GM12892 (cell line): Measurements from ENCODE around the gene CEP164.

Experiments
- DNase-seq: peaks from one replicate; pipeline ENCODE4 v3.0.0; 2011; ENCODE audit not compliant: insufficient read length
- FAIRE-seq: peaks from 2 replicates; lab custom pipeline; 2011; peaks lifted over from hg19 to GRCh38; lab: Jason Lieb, UNC
- POLR2A ChIP-seq: IDR thresholded peaks from 2 replicates; pipeline ENCODE4 v1.6.1; 2011; ENCODE audit warnings: low read depth, low read length, control low read depth
- POLR2AphosphoS5 ChIP-seq: IDR thresholded peaks from 2 replicates; pipeline ENCODE4 v1.6.1; 2011; ENCODE audit warnings: low read depth, low read length, control low read depth
- TAF1 ChIP-seq: IDR thresholded peaks from 2 replicates; pipeline ENCODE4 v1.6.1; 2011; ENCODE audit warnings: low read depth, mild to moderate bottlenecking, control low read depth, low read length, borderline replicate concordance

CEP164 gene

GRCh38 chr11:117375960-117376359 is 48.3 kb downstream of the CEP164 start:
- FAIRE-seq: no peak

DNA sequence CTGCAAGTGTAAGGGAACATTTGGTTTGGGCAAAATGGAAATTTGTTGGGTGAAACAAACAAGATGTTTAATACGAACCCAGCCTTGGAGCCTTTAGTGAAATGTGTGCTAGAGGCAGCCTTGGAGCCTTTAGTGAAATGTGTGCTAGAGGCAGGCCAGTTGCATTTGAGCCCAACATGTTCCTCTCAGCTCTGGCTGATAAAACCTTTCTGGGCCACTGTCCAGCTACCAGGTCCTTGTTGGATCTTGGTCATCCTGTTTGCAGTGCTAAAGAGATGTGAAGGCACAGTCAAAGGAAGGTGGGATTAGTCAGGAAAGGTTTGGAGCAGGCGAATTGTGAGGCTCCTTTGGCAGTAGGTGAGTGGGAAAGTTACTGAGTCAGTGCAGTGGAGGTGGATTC is 48.9 kb downstream of the CEP164 start:
- DNase-seq (no peak), FAIRE-seq (no peak)
- no peak for TF ChIP-seq POLR2A
- TF ChIP-seq TAF1: no peak
- TF ChIP-seq POLR2AphosphoS5: no peak

More at GRCh38 chr11:117375960-117376359, 48.3 kb downstream of the CEP164 start:
- DNase-seq: no peak
- TF ChIP-seq POLR2A (no peak), POLR2AphosphoS5 (no peak), TAF1 (no peak)

DNA sequence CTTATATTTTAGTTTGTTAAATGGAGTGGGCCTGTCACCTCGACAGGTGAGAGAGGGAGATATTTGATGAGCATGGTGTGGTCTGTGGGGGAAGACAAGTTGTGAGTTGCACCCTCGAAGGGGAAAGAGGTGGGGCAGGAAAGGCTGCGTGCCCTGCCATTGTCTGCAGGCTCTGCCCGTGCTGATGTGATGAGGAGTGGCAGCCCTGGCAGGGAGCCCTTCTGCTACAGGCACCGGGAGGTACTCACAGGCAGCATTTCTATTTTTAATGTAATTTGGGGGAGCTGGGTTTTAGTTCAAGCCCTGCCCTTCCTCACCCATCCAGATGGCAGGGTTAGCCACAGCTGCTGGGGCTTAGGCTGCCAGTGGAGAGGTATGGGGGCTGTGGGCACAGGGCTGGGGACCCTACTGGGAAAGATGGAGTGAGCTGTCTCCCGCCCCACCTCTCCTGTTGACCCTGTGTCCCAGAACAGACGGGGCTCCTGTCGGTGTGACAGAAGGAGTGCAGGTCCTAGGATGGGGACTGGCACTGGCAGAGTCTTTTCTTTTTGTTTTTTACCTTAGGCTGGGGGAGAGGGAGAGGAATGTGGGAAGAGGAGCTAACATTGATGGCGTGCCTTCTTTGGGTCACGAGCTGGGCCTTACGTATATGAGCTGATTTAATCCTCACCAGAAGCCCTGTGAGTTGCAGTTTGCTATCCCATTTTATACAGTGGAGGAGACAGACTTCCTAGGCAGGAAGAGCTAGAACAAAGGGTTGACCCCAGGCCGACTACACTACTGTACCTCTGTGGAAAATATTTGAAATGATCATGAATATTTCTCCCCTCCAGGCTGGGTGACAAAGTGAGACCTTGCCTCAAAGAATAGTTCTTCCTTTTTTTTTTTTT is 51.6 kb downstream of the CEP164 start:
- TF ChIP-seq POLR2AphosphoS5 (no peak), POLR2A (no peak), TAF1 (no peak)
- DNase-seq (no peak), FAIRE-seq (no peak)

- FAIRE-seq (no peak), DNase-seq (no peak)
- TF ChIP-seq POLR2A (no peak), TAF1 (no peak), POLR2AphosphoS5 (no peak)
These were observed 53.0 kb downstream of the CEP164 start for GRCh38 chr11:117380676-117381075.

GRCh38 chr11:117381481-117382387 is 54.1 kb downstream of the CEP164 start:
- FAIRE-seq (no peak), DNase-seq (no peak)
- TF ChIP-seq POLR2AphosphoS5: no peak
- no peak for TF ChIP-seq TAF1
- no peak for TF ChIP-seq POLR2A

GRCh38 chr11:117382746-117383145 is 55.1 kb downstream of the CEP164 start:
- DNase-seq (no peak), FAIRE-seq (no peak)
- TF ChIP-seq TAF1: no peak

- DNase-seq (no peak), FAIRE-seq (no peak)
- no peak for TF ChIP-seq POLR2A
- TF ChIP-seq TAF1: no peak
- no peak for TF ChIP-seq POLR2AphosphoS5
These were observed 56.4 kb downstream of the CEP164 start for GRCh38 chr11:117384045-117384444.

DNA sequence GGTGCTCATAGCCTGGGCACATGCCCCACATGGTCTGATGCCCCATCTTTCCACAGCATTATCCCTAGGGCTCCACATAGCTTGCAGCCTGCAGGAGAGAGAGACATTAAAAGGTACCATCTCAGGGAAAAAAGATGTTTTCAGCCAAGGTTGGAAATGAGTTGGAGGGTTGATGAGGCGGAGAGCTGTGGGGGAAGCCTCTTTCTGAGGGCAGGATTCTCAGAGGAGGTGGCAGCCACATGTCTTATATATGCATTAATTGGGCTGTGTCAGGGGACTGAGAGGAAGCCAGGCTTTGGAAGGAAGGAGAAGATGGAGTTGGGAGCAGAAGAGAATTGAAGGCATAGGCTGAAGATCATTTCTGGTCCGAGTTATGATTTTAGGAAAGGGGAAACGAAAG is 57.8 kb downstream of the CEP164 start:
- FAIRE-seq: no peak
- DNase-seq: no peak
- TF ChIP-seq TAF1 (no peak), POLR2AphosphoS5 (no peak), POLR2A (no peak)

DNA sequence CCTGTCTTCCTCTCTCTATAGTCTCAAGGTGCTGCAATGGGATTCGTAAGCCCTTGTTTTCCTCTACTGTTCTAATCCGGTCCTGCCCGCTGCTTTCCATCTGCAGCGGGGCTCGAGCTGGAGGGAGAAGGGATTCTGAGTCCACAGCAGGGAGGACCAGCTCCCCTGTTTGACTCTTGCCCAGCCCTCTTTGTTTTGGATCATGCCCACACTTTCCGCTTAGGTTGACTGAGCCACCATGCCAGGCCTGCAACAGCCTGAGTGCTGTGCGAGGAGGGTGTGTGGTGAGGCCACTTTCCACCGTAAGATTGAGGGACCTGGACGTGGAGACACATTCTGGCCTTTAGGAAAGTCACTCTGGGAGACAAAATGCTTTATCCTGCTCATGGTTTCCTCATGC is 58.3 kb downstream of the CEP164 start:
- DNase-seq (no peak), FAIRE-seq (no peak)
- TF ChIP-seq POLR2A (no peak), POLR2AphosphoS5 (no peak), TAF1 (no peak)

DNA sequence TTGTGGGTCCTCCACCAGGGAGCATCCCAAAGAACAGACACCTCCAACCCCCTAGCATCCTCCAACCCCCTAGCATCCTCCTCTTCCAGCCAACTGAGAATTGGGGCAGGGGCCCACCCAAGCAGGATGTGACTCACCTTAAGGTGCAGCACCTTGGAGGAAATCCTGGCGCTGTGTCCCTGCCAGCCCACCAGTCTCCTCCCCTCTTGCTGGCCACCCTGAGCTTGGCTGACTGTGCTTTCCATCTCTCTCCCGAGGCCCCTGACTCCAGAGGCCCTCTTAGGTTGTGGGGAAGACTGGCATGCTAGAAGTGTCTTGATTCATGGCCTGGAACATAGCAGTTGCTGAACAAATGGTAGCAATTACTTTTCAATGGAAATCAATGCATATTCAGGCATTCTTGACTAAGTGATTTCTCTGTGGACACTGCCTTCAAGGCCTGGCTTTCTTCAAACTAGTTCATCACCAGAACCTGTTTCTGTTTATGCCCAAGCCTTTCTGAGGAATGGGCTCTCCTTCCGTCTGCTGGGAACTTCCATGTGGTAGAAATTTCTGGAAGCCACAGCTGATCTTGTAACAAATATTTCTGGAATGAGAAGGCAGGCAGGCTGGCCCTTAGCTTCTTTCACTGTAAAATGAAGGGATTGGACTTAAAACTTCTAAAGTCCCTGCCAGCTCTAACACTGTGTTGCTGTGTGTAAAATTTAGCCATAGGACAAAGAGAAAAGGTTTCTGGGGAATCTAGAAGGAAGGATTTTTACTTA is 60.5 kb downstream of the CEP164 start:
- FAIRE-seq (no peak), DNase-seq (no peak)
- TF ChIP-seq POLR2AphosphoS5 (no peak), POLR2A (no peak), TAF1 (no peak)

DNA sequence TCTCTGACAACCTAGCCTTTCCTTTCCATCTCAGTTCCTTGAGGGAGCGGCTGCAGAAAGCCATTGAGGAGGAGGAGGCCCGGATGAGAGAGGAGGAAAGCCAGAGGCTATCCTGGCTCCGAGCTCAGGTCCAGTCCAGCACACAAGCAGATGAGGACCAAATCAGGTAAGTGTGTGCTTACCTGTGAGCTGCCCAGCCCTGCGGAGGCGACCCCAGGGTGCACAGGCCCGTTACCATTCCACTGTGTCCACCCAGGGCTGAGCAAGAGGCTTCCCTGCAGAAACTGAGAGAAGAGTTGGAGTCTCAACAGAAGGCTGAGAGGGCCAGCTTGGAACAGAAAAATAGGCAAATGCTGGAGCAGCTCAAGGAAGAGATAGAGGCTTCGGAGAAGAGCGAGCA is 63.1 kb downstream of the CEP164 start:
- FAIRE-seq (no peak), DNase-seq (no peak)
- TF ChIP-seq TAF1 (no peak), POLR2A (no peak), POLR2AphosphoS5 (no peak)
